Stomach (tissue), 4 donors: ENCODE measurements around the gene VWA2.

Source experiments
- CTCF ChIP-seq, 7 experiments: fragments of 450-650 bp in 4 of 7; fragments of 200-600 bp in 3 of 7; sonication (generic) in 3 of 7; IDR thresholded peaks; one replicate each; pipeline ENCODE4 v1.5.1; 2016 to 2019; ENCODE audit warnings: antibody characterized with exemption in 7 of 7, control low read depth in 2 of 7, mild to moderate bottlenecking in 1 of 7
- EP300 ChIP-seq: sonication (generic); formaldehyde crosslinking; IDR thresholded peaks from one replicate; pipeline ENCODE4 v1.6.1; 2017; ENCODE audit warnings: antibody characterized with exemption
- POLR2A ChIP-seq, 4 donors: fragments of 450-650 bp; IDR thresholded peaks; one replicate each; pipeline ENCODE4 v1.6.1; 2016; ENCODE audit warnings: antibody characterized with exemption in 4 of 4, control low read depth in 2 of 4, mild to moderate bottlenecking in 1 of 4, moderate library complexity in 1 of 4

DNA sequence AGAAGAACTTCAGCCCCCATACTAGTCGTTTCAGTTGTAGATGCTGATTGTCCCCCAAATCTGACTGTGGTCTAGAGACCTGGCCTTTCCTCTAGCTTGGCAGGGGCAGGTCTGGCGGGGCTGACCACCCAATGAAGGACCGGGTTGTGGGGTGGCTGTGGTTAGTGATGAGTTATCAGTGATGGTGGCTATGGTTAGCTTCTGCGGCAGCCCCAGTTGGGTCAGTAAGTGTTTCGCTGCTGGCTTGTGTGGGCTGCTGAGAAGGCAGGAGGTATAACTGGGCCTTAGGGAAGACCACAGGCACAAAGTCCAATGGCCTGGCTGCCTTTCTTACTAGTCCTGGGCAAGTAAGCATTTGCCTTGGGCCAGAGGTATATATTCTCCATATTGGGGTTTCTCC, 21.3 kb downstream of the VWA2 start:
- TF ChIP-seq POLR2A (IDR thresholded peaks at IDR 0.05): no peak
- TF ChIP-seq CTCF (IDR thresholded peaks at IDR 0.05): no peak
- TF ChIP-seq EP300: no peak
